ENCODE data around the gene SH3TC2. TPM values are rescaled to one million over a fixed set of nuclear protein-coding genes. Genes with fewer than 3 reads are reported as not detected.

The SH3TC2 gene
- total RNA-seq, 1 donor from 2014 or later, result not detected

- ATAC-seq (ENCODE audit: low read depth), result no peak
- TF ChIP-seq CTCF (IDR thresholded peaks at IDR 0.05), result no peak
- H3K9me3 Mint-ChIP-seq, result no peaks in the 10 kb centered on the region
- no peak overlapping the region for H3K27ac Mint-ChIP-seq
- no peaks in the 10 kb centered on the region for H3K36me3 Mint-ChIP-seq (ENCODE audit: low read depth)
- no peak overlapping the region for H3K4me3 Mint-ChIP-seq
- intact Hi-C loops (cut with micrococcal nuclease), result no loop called here
- H3K4me1 Mint-ChIP-seq, result no peaks in the 10 kb centered on the region
- CTCF ChIA-PET, result no interaction called here
- POLR2A ChIA-PET, result interaction anchor here (0.6 kb wide), 1 partner anchor 1045 kb away, joined by 10 read pairs; no protein-coding TSS in a partner anchor
- H3K27me3 Mint-ChIP-seq, result peaks cover 9% of the 10 kb centered on the region
- no peak for DNase-seq
These were observed 48.3 kb downstream of the SH3TC2 start for GRCh38 chr5:149014571-149015031.

GRCh38 chr5:149013796-149014195, 49.1 kb downstream of the SH3TC2 start:
- Mint-ChIP-seq H3K27ac (no peak overlapping the region), H3K4me3 (no peak overlapping the region), H3K4me1 (no peaks in the 10 kb centered on the region), H3K36me3 (ENCODE audit: low read depth) (no peaks in the 10 kb centered on the region), H3K9me3 (no peaks in the 10 kb centered on the region), H3K27me3 (peaks cover 5% of the 10 kb centered on the region)
- POLR2A ChIA-PET, result no interaction called here
- no peak for TF ChIP-seq CTCF (IDR thresholded peaks at IDR 0.05)
- intact Hi-C loops (cut with micrococcal nuclease), result no loop called here
- CTCF ChIA-PET, result no interaction called here
- no peak for ATAC-seq (ENCODE audit: low read depth)
- DNase-seq, result no peak

- H3K36me3 Mint-ChIP-seq (ENCODE audit: low read depth), result no peaks in the 10 kb centered on the region
- H3K4me1 Mint-ChIP-seq, result no peaks in the 10 kb centered on the region
- no peaks in the 10 kb centered on the region for H3K27me3 Mint-ChIP-seq
- no peak overlapping the region for H3K4me3 Mint-ChIP-seq
- H3K27ac Mint-ChIP-seq, result no peak overlapping the region
- POLR2A ChIA-PET, result no interaction called here
- CTCF ChIA-PET, result no interaction called here
- no peak for TF ChIP-seq CTCF (IDR thresholded peaks at IDR 0.05)
- ATAC-seq (ENCODE audit: low read depth) (no peak), DNase-seq (no peak)
- intact Hi-C loops (cut with micrococcal nuclease), result no loop called here
- H3K9me3 Mint-ChIP-seq, result no peaks in the 10 kb centered on the region
These were observed 50.5 kb downstream of the SH3TC2 start for GRCh38 chr5:149012350-149012749.

- Mint-ChIP-seq H3K27me3 (no peaks in the 10 kb centered on the region), H3K4me3 (no peak overlapping the region), H3K36me3 (ENCODE audit: low read depth) (no peaks in the 10 kb centered on the region), H3K9me3 (no peaks in the 10 kb centered on the region), H3K27ac (no peak overlapping the region), H3K4me1 (no peaks in the 10 kb centered on the region)
- POLR2A ChIA-PET, result no interaction called here
- CTCF ChIA-PET, result no interaction called here
- intact Hi-C loops (cut with micrococcal nuclease), result no loop called here
- DNase-seq (no peak), ATAC-seq (ENCODE audit: low read depth) (no peak)
- no peak for TF ChIP-seq CTCF (IDR thresholded peaks at IDR 0.05)
These were observed 51.1 kb downstream of the SH3TC2 start for GRCh38 chr5:149011728-149012127.

GRCh38 chr5:149011084-149011483, 51.8 kb downstream of the SH3TC2 start:
- ChIA-PET POLR2A (no interaction called here), CTCF (interaction anchor here (1.0 kb wide), 1 partner anchor 12 kb away, joined by 3 read pairs; no protein-coding TSS in a partner anchor)
- intact Hi-C loops (cut with micrococcal nuclease), result no loop called here
- H3K9me3 Mint-ChIP-seq, result no peaks in the 10 kb centered on the region
- no peak overlapping the region for H3K4me3 Mint-ChIP-seq
- no peak overlapping the region for H3K27ac Mint-ChIP-seq
- ATAC-seq (ENCODE audit: low read depth) (no peak), DNase-seq (no peak)
- TF ChIP-seq CTCF (IDR thresholded peaks at IDR 0.05), result no peak
- no peaks in the 10 kb centered on the region for H3K36me3 Mint-ChIP-seq (ENCODE audit: low read depth)
- H3K27me3 Mint-ChIP-seq, result no peaks in the 10 kb centered on the region
- no peaks in the 10 kb centered on the region for H3K4me1 Mint-ChIP-seq

All from activated B cell treated with CpG ODN at 0.5 μM for 24 hours (primary cell).